ENCODE measurements around the gene TRIM15. TPM values are rescaled to one million over a fixed set of nuclear protein-coding genes. Genes with fewer than 3 reads are reported as not detected.

The TRIM15 gene
- total and polyA plus RNA-seq, 2 donors from 2014 or later, result 2.2 to 7.1 TPM

DNA sequence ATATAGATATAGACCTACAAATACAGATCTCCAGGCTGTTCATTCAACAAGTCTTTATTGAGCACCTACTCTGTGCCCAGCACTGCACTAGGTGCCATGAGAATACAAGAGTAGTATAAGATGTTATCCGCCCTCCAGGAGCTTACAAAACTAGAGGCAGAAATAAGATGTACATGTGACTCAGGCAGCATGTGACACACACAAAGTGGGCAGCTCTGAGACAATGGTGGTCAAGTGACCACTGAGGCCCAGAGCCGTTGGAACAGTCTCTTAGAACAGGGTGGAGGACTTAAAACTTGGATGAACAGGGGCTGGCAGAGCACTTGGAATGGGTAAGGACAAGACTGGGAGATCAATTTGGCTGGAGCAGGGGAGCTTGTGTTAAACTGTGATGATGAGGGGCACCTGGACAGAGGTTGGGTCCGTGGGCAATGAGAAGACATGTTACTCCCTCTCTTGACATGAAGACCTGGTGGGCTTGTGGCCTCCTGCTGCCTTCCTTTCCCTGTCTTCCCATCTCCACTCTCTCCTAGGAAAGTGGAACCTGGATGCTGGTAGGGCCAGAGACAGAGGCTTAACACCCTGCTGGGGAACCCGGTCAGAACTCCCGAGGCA, 21.2 kb downstream of the TRIM15 start:
- FAIRE-seq, result no peak
- TF ChIP-seq, protein P1, sequence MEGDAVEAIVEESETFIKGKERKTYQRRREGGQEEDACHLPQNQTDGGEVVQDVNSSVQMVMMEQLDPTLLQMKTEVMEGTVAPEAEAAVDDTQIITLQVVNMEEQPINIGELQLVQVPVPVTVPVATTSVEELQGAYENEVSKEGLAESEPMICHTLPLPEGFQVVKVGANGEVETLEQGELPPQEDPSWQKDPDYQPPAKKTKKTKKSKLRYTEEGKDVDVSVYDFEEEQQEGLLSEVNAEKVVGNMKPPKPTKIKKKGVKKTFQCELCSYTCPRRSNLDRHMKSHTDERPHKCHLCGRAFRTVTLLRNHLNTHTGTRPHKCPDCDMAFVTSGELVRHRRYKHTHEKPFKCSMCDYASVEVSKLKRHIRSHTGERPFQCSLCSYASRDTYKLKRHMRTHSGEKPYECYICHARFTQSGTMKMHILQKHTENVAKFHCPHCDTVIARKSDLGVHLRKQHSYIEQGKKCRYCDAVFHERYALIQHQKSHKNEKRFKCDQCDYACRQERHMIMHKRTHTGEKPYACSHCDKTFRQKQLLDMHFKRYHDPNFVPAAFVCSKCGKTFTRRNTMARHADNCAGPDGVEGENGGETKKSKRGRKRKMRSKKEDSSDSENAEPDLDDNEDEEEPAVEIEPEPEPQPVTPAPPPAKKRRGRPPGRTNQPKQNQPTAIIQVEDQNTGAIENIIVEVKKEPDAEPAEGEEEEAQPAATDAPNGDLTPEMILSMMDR (IDR thresholded peaks at IDR 0.05; ENCODE audit: borderline replicate concordance, extremely low read depth, insufficient read depth), result no peak
- H3K36me3 ChIP-seq (ENCODE audit: control insufficient read depth in 2 of 3, insufficient read depth in 3 of 3, low read length in 3 of 3), result peaks cover 0 to 24% (median 15%) of the 10 kb centered on the region in 3 donors

DNA sequence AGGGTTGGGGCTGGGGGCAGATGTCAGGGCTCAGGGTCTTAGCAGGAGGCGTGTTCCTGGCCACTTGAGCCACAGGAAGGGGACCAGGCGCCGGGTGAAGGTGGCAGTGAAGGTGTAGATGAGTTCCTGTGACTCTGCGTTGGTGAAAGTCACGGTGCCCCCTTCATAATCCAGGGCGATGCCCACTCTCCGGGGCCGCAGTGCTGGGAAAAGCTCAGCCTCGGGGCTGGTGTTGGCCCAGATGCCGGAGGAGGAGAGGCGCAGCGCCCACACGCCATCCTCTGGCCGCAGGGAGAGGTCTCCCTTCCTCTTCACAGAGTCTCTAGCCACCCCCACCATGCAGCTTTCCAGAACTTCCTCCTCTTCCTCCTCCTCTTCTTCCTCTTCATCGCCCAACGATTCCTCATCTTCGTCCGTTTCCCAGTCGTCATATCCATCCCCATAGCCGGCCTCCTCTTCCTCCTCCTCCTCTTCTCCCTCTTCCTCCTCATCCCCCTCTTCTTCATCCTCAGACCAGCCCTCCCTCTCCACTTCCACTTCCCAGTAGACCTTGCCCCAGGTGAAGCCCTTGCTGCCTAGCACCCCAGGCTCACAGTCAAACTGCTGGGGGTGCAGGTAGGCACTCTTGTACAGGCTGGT, 22.6 kb downstream of the TRIM15 start:
- Histone ChIP-seq H3K4me3 (ENCODE audit: low read length in 3 of 3) (no peak overlapping the region), H3K27me3 (ENCODE audit: control insufficient read depth, insufficient read depth, low read length) (no peaks in the 10 kb centered on the region), H3K9ac (ENCODE audit: low read length in 3 of 3) (no peak overlapping the region), H3K9me3 (ENCODE audit: control insufficient read depth in 2 of 3, insufficient read depth in 1 of 3, low read length in 3 of 3) (no peaks in the 10 kb centered on the region), H3K4me1 (ENCODE audit: control insufficient read depth in 2 of 3, insufficient read depth in 2 of 3, low read depth in 1 of 3, low read length in 3 of 3) (no peaks in the 10 kb centered on the region), H3K27ac (ENCODE audit: low read depth in 2 of 2, low read length in 2 of 2) (no peak overlapping the region), H3K36me3 (ENCODE audit: control insufficient read depth in 2 of 3, insufficient read depth in 3 of 3, low read length in 3 of 3) (peaks cover 0 to 36% (median 27%) of the 10 kb centered on the region in 3 donors)
- TF ChIP-seq, protein P1 (IDR thresholded peaks at IDR 0.05; ENCODE audit: borderline replicate concordance, extremely low read depth, insufficient read depth), result no peak
- FAIRE-seq (no peak), DNase-seq (no peak)
- intact Hi-C loops (cut with DNase I), result no loop called here

More for the DNA sequence above, 21.2 kb downstream of the TRIM15 start:
- Histone ChIP-seq H3K4me1 (ENCODE audit: control insufficient read depth in 2 of 3, insufficient read depth in 2 of 3, low read depth in 1 of 3, low read length in 3 of 3) (no peaks in the 10 kb centered on the region), H3K9me3 (ENCODE audit: control insufficient read depth in 2 of 3, insufficient read depth in 1 of 3, low read length in 3 of 3) (no peaks in the 10 kb centered on the region), H3K4me3 (ENCODE audit: low read length in 3 of 3) (no peak overlapping the region), H3K9ac (ENCODE audit: low read length in 3 of 3) (no peak overlapping the region), H3K27me3 (ENCODE audit: control insufficient read depth, insufficient read depth, low read length) (no peaks in the 10 kb centered on the region), H3K27ac (ENCODE audit: low read depth in 2 of 2, low read length in 2 of 2) (no peak overlapping the region)
- no peak for DNase-seq
- intact Hi-C loops (cut with DNase I), result no loop called here

DNA sequence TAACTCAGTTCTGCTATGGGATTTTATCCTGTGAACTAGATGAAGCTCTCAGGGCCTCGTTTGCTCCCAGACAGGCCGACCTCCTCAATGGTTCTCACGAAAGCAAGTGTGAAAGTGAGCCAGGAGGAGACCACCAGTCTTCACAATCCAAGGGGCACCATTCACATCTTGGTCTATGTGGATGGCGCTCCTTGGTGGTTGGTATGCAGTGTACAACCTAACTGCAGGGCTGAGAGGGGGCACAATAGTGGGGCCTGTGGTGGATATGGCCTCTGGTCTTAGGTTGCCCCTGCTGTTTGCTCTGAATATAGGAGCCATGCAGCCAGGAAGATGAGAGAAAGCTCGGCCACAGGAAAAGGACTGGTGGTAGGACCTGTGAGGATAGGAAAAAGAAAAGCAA, 25.2 kb downstream of the TRIM15 start:
- Histone ChIP-seq H3K27me3 (ENCODE audit: control insufficient read depth, insufficient read depth, low read length) (no peaks in the 10 kb centered on the region), H3K36me3 (ENCODE audit: control insufficient read depth in 2 of 3, insufficient read depth in 3 of 3, low read length in 3 of 3) (peaks cover 0 to 39% (median 27%) of the 10 kb centered on the region in 3 donors), H3K9me3 (ENCODE audit: control insufficient read depth in 2 of 3, insufficient read depth in 1 of 3, low read length in 3 of 3) (no peaks in the 10 kb centered on the region), H3K4me1 (ENCODE audit: control insufficient read depth in 2 of 3, insufficient read depth in 2 of 3, low read depth in 1 of 3, low read length in 3 of 3) (no peaks in the 10 kb centered on the region), H3K4me3 (ENCODE audit: low read length in 3 of 3) (no peak overlapping the region), H3K27ac (ENCODE audit: low read depth in 2 of 2, low read length in 2 of 2) (no peak overlapping the region), H3K9ac (ENCODE audit: low read length in 3 of 3) (no peak overlapping the region)
- intact Hi-C loops (cut with DNase I), result no loop called here
- DNase-seq, result no peak
- no peak for FAIRE-seq
- TF ChIP-seq, protein P1 (IDR thresholded peaks at IDR 0.05; ENCODE audit: borderline replicate concordance, extremely low read depth, insufficient read depth), result no peak

Measured in kidney (tissue), 14 donors.